ENCODE data around the gene CDH11.

CDH11 gene

GRCh38 chr16:64898159-64898558 lies 223.7 kb downstream of the CDH11 start:
- DNase-seq = no peak
